IPS DF 19.7 (cell line): ENCODE data around the gene EDEM1.
"Not testable (repeated sequence)": the region's sequence is repeated elsewhere in the genome, so short reads cannot be mapped to it uniquely, and the experiment has no call there.

ENCODE experiments used
- DNase-seq: peaks from one replicate; pipeline ENCODE4 v3.0.0-alpha.2; 2013; ENCODE audit warnings: low read depth, low spot score

EDEM1 gene

GRCh38 chr3:5232570-5232969 lies 45.1 kb downstream of the EDEM1 start:
- peak; percentile 15 for DNase-seq

GRCh38 chr3:5233026-5233425 lies 45.5 kb downstream of the EDEM1 start:
- DNase-seq, result no peak

- no peak for DNase-seq
These were observed 48.1 kb downstream of the EDEM1 start for GRCh38 chr3:5235655-5236054.

GRCh38 chr3:5238545-5238944 lies 51.0 kb downstream of the EDEM1 start:
- no peak for DNase-seq

- DNase-seq, result no peak
These were observed 52.1 kb downstream of the EDEM1 start for GRCh38 chr3:5239602-5240001.

GRCh38 chr3:5240740-5241139 lies 53.2 kb downstream of the EDEM1 start:
- no peak for DNase-seq

GRCh38 chr3:5242785-5243184 lies 55.3 kb downstream of the EDEM1 start:
- not testable (repeated sequence) for DNase-seq

- DNase-seq, result no peak
These were observed 58.4 kb downstream of the EDEM1 start for GRCh38 chr3:5245927-5246326.

- no peak for DNase-seq
These were observed 61.3 kb downstream of the EDEM1 start for GRCh38 chr3:5248822-5249221.

- no peak for DNase-seq
These were observed 63.1 kb downstream of the EDEM1 start for GRCh38 chr3:5250467-5251195.

GRCh38 chr3:5251196-5251583 lies 63.7 kb downstream of the EDEM1 start:
- DNase-seq, result no peak

- DNase-seq, result no peak
These were observed 64.6 kb downstream of the EDEM1 start for GRCh38 chr3:5252131-5252530.

- no peak for DNase-seq
These were observed 67.0 kb downstream of the EDEM1 start for GRCh38 chr3:5254281-5255048.

GRCh38 chr3:5255404-5256344 lies 68.2 kb downstream of the EDEM1 start:
- DNase-seq, result no peak

GRCh38 chr3:5258526-5258925 lies 71.0 kb downstream of the EDEM1 start:
- DNase-seq, result no peak

- DNase-seq, result no peak
These were observed 73.5 kb downstream of the EDEM1 start for GRCh38 chr3:5260992-5261501.

GRCh38 chr3:5262507-5262906 lies 75.0 kb downstream of the EDEM1 start:
- no peak for DNase-seq

- DNase-seq, result no peak
These were observed 76.6 kb downstream of the EDEM1 start for GRCh38 chr3:5264093-5264600.

GRCh38 chr3:5264896-5265770 lies 77.6 kb downstream of the EDEM1 start:
- no peak for DNase-seq

- DNase-seq, result no peak
These were observed 79.7 kb downstream of the EDEM1 start for GRCh38 chr3:5267252-5267651.

- DNase-seq, result no peak
These were observed 80.4 kb downstream of the EDEM1 start for GRCh38 chr3:5267889-5268288.
